Activated CD4-positive, alpha-beta T cell treated with anti-CD3 and anti-CD28 coated beads, Interleukin-2, amount 10 ng/mL, durations not matched to agents 7 days and 5 days (primary cell): ENCODE measurements around the gene AGRN. TPM values are rescaled to one million over a fixed set of nuclear protein-coding genes. Genes with fewer than 3 reads are reported as not detected.
A peak's percentile ranks its signal among the peaks of the same experiment; 100 is the strongest.
"Not testable (repeated sequence)": the region's sequence is repeated elsewhere in the genome, so short reads cannot be mapped to it uniquely, and the experiment has no call there.

Source experiments
- CTCF ChIA-PET: fragments of 350-600 bp; sonication (Branson Sonifier 250); formaldehyde crosslinking; loops from one replicate; lab custom pipeline; 2021; ENCODE audit warnings: antibody characterized with exemption; lab: Charles Lee
- POLR2A ChIA-PET: fragments of 350-600 bp; sonication (Branson Sonifier 250); formaldehyde crosslinking; loops from one replicate; lab custom pipeline; 2021; ENCODE audit warnings: antibody characterized with exemption; lab: Charles Lee
- DNase-seq: peaks from one replicate; pipeline ENCODE4 v3.0.0-alpha.2; 2020
- H3K27ac Mint-ChIP-seq: one replicate; pipeline ENCODE4 v1.8.0; 2021; ENCODE audit warnings: mild to moderate bottlenecking, moderate library complexity, mixed read lengths
- H3K27me3 Mint-ChIP-seq: one replicate; pipeline ENCODE4 v1.8.0; 2021; ENCODE audit warnings: mixed read lengths
- H3K36me3 Mint-ChIP-seq: one replicate; pipeline ENCODE4 v1.8.0; 2021; ENCODE audit warnings: low read depth, mixed read lengths
- H3K4me1 Mint-ChIP-seq: one replicate; pipeline ENCODE4 v1.8.0; 2021; ENCODE audit warnings: mixed read lengths
- H3K4me3 Mint-ChIP-seq: one replicate; pipeline ENCODE4 v1.8.0; 2021; ENCODE audit warnings: mild to moderate bottlenecking, moderate library complexity, mixed read lengths
- H3K9me3 Mint-ChIP-seq: one replicate; pipeline ENCODE4 v1.8.0; 2021; ENCODE audit warnings: mixed read lengths
- total RNA-seq, 2 experiments: library from RNA; stranded (reverse); gene quantifications; one replicate each; pipeline ENCODE4 v1.2.3, GENCODE V29; 2021

The AGRN gene
- total RNA-seq, 2 experiments from 2014 or later, result 7.4 to 8.3 TPM

- Mint-ChIP-seq H3K36me3 (peaks cover 36% of the 10 kb centered on the region), H3K27ac (no peak overlapping the region), H3K9me3 (peaks cover 25% of the 10 kb centered on the region), H3K27me3 (peaks cover 8% of the 10 kb centered on the region), H3K4me3 (no peak overlapping the region), H3K4me1 (peaks cover 53% of the 10 kb centered on the region)
- CTCF ChIA-PET, result no interaction called here
- POLR2A ChIA-PET, result no interaction called here
- no peak for DNase-seq
Observed at GRCh38 chr1:1101503-1101902, 81.6 kb downstream of the AGRN start.

DNA sequence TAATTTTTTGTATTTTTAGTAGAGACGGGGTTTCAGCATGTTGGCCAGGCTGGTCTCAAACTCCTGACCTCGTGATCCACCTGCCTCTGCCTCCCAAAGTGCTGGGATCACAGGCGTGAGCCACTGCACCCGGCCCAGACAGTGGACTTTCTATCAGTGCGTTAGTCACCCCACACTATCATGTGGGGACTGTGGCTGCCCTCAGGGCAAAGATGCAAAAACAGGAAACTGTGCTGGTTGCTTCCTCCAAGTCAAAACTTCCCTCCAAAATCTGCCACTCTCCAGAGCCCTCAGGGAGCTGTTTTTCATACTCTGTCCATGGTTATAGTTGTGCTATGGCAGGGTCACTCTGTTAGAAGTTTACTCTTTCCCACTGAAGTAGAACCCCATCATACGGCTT is 84.2 kb downstream of the AGRN start:
- Mint-ChIP-seq H3K4me3 (peak overlapping the region; percentile 18), H3K9me3 (peaks cover 27% of the 10 kb centered on the region), H3K4me1 (peaks cover 51% of the 10 kb centered on the region), H3K27ac (peak overlapping the region; percentile 82), H3K36me3 (peaks cover 32% of the 10 kb centered on the region)
- H3K27me3 Mint-ChIP-seq, POLR2A ChIA-PET: not testable (repeated sequence)
- DNase-seq, result peak; percentile 40
- CTCF ChIA-PET, result interaction anchor here (1.3 to 1.7 kb wide), 2 partner anchors 15 to 92 kb away, joined by 4 read pairs; no protein-coding TSS in a partner anchor

Other genes with a start within 250 kb of the AGRN start
- gene SAMD11, start 96.2 kb upstream of the AGRN start, total RNA-seq, result not detected
- 10 to 100 TPM; 60.5 to 71.8 TPM for gene NOC2L, start 60.9 kb upstream of the AGRN start, total RNA-seq
- gene KLHL17, start 59.5 kb upstream of the AGRN start, total RNA-seq, result 10 to 100 TPM; 23.6 to 27.1 TPM
- gene PLEKHN1, start 53.6 kb upstream of the AGRN start, total RNA-seq, result 1 to 10 TPM; 3.2 TPM
- gene PERM1, start 38.0 kb upstream of the AGRN start, total RNA-seq, result not detected
- under 1 TPM; 0.42 to 0.46 TPM for gene HES4, start 20.0 kb upstream of the AGRN start, total RNA-seq
- gene ISG15, start 6.6 kb upstream of the AGRN start, total RNA-seq, result 100 to 1,000 TPM; 237 to 332 TPM
- gene RNF223, start 54.2 kb downstream of the AGRN start, total RNA-seq, result not detected
- 10 to 100 TPM; 18.0 to 22.0 TPM for gene C1orf159, start 96.0 kb downstream of the AGRN start, total RNA-seq
- under 1 TPM; 0.15 to 0.27 TPM for gene TTLL10, start 153.8 kb downstream of the AGRN start, total RNA-seq
- gene TNFRSF18, start 186.5 kb downstream of the AGRN start, total RNA-seq, result 10 to 100 TPM; 26.0 to 33.9 TPM
- gene TNFRSF4, start 194.0 kb downstream of the AGRN start, total RNA-seq, result 10 to 100 TPM; 44.1 to 52.8 TPM
- gene SDF4, start 211.9 kb downstream of the AGRN start, total RNA-seq, result 10 to 100 TPM; 81.7 to 91.4 TPM
- 10 to 100 TPM; 15.8 to 19.2 TPM for gene B3GALT6, start 212.1 kb downstream of the AGRN start, total RNA-seq
- gene C1QTNF12, start 226.6 kb downstream of the AGRN start, total RNA-seq, result 1 to 10 TPM; 1.2 to 1.4 TPM